ENCODE results near the gene PARD3B.

DNA sequence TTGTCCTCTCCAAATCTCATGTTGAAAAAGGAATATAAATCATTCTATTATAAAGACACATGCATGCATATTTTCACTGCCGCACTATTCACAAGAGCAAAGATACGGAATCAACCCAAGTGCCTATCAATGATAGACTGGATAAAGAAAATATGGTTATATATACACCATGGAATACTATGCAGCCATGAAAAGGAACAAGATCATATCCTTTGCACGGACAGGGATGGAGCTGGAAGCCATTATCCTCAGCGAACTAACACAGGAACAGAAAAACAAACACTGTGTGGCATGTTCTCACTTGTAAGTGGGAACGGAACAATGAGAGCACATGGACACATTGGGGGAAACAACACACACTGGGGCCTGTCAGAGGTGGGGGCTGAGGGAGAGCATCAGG, 28.1 kb upstream of the PARD3B start:
- TF ChIP-seq, protein P1, sequence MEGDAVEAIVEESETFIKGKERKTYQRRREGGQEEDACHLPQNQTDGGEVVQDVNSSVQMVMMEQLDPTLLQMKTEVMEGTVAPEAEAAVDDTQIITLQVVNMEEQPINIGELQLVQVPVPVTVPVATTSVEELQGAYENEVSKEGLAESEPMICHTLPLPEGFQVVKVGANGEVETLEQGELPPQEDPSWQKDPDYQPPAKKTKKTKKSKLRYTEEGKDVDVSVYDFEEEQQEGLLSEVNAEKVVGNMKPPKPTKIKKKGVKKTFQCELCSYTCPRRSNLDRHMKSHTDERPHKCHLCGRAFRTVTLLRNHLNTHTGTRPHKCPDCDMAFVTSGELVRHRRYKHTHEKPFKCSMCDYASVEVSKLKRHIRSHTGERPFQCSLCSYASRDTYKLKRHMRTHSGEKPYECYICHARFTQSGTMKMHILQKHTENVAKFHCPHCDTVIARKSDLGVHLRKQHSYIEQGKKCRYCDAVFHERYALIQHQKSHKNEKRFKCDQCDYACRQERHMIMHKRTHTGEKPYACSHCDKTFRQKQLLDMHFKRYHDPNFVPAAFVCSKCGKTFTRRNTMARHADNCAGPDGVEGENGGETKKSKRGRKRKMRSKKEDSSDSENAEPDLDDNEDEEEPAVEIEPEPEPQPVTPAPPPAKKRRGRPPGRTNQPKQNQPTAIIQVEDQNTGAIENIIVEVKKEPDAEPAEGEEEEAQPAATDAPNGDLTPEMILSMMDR (IDR thresholded peaks at IDR 0.05; ENCODE audit: low read depth, low read length) = no peak
- no peak for TF ChIP-seq POLR2A (IDR thresholded peaks at IDR 0.05; ENCODE audit: extremely low read depth, insufficient read length)
- no peak for TF ChIP-seq MYC (IDR thresholded peaks at IDR 0.05; ENCODE audit: low read depth, low read length)
- TF ChIP-seq, protein P2, sequence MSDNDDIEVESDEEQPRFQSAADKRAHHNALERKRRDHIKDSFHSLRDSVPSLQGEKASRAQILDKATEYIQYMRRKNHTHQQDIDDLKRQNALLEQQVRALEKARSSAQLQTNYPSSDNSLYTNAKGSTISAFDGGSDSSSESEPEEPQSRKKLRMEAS (IDR thresholded peaks at IDR 0.05; ENCODE audit: low read depth, low read length) = no peak
